Measurements from ENCODE around the gene KIAA0319L.

Gene KIAA0319L

GRCh38 chr1:35441926-35442579, 115.2 kb downstream of the KIAA0319L start:
- no peak for DNase-seq

DNA sequence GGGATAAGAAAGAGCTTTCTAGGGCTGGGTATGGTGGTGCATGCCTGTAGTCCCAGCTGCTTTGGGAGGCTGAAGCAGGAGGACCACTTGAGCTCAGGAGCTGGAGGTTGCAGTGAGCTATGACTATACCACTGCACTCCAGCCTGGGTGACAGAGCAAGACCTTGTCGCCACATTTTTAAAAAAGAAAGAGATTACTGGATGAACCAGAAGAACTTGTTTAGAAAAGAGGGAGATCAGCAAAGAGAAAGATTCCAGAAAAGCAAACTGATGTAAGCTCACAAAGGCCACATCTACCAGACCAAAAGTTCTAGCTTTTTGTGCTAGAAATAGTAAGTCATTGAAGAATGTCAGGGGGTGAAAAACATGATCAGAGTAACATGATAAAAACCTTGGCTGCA, 117.6 kb downstream of the KIAA0319L start:
- no peak for DNase-seq

DNA sequence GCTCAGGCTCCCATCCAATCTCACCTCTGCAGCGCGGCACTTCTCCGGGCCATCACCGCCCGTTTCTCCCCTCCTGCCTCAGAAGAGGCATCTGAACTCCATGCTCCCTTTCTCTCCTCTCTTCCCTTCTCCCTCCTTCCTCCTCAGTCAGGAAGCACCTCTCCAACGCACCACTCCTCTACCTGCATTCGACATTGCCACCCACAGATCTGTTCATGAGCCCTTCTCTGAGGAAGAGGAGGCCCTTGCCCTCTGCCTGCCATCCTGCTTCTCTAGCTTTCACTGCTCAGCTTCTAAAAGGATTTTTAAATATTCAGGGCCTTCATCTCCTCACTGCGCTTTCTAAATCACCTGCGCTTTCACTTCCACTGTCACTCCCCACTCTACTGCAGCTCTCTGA, 120.0 kb downstream of the KIAA0319L start:
- DNase-seq: no peak

GRCh38 chr1:35436078-35436477, 121.1 kb downstream of the KIAA0319L start:
- DNase-seq: no peak

DNA sequence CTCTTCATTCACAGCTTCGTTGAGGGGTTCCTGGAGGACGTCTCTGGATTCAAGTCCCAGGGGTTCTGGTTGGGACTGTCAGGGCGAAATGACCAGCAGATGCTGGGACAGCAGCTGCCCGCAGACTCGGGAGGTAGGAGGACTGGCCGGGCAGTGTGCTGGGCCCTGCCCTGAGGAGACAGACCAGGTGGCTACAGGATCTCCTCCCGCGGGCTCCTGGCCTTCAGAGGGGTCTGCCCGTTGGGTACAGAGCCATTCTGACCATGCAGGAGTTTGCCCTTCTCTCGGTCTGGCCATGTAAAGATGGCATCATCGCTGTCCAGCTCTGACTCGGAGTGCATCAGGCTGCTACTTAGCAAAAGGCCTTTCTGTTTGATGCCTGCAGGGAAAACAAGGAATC, 122.5 kb downstream of the KIAA0319L start:
- no peak for DNase-seq

- no peak for DNase-seq
Measured at GRCh38 chr1:35433714-35434113, 123.5 kb downstream of the KIAA0319L start.

DNA sequence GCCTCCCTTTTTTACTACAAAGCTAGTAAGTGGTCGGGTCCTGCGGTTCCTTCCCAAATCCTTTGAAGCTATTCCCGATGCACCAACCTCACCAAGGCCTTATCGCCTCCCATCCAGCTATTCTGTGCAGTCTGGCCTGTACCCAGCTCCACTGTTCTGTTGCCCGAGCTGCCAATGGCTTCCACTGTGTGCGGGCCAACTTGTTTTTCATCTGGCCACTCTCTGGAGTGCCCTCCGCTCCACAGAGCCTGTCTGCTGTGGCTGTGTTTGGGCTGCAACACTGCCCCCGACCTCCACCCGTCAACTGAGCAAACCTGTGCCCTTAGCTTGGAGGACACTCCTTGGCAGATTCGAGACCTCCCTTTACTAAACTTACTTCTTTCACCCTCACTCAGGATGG, 125.0 kb downstream of the KIAA0319L start:
- no peak for DNase-seq

GRCh38 chr1:35431173-35431599, 126.0 kb downstream of the KIAA0319L start:
- no peak for DNase-seq

- DNase-seq: no peak
Measured at GRCh38 chr1:35430762-35431161, 126.4 kb downstream of the KIAA0319L start.

DNA sequence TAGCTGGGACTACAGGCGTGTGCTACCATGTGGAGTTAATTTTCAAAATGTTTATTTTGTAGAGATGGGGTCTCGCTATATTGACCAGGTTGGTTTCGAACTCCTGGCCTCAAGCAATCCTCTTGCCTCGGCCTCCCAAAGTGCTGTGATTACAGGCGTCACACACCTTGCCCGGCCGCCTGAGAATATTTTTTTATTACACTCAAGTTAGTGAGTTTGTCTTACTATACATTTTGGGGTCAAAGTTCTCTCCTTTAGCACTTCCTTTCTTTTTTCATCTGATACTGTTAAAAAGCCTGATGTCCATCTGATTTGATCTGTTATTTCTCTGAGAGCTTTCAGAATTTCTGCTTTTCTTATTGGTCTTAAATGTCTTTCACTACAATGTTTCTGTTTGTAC, 128.8 kb downstream of the KIAA0319L start:
- DNase-seq: no peak

DNA sequence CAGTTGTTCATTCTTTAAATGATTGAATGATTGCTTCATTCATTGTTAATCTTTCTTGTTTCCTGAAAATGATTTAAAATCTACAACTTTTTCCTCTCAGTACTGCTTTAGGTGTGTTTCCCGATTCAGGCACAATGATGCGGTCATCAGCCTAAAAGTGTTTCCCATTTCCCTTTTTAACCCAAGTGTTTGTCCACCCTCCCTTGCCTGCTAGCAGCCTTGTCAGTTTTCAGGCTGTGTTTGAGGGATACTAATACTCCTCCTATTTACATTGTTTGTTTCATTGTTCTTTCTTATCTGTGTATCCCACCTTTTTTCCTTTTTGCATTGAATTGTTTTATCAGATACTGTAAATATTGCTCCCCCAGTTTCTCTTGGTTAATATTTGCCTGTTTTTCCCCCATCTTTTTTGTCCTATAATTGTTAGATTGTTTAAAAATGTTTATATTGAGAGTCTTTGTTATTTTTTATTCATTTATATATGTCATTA, 131.1 kb downstream of the KIAA0319L start:
- DNase-seq: no peak

DNA sequence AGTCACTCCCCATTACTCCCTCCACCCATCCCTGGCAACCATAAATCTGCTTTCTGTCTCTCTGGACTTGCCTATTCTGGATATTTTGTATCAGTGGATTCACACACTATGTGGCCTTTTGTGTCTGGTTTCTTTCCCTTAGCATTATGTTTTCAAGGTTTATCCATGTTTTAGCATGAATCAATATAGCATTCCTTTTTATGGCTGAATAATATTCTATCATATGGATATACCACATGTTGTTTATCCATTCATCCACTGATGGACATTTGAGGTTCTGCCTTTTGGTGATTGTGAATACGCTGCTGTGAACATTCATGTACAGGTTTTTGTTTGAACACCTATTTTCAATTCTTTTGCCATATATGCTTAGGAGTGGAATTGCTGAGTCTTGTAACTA, 148.3 kb downstream of the KIAA0319L start:
- no peak for DNase-seq

GRCh38 chr1:35407743-35408142, 149.5 kb downstream of the KIAA0319L start:
- DNase-seq: no peak

- no peak for DNase-seq
Measured at GRCh38 chr1:35406103-35406502, 151.1 kb downstream of the KIAA0319L start.

DNA sequence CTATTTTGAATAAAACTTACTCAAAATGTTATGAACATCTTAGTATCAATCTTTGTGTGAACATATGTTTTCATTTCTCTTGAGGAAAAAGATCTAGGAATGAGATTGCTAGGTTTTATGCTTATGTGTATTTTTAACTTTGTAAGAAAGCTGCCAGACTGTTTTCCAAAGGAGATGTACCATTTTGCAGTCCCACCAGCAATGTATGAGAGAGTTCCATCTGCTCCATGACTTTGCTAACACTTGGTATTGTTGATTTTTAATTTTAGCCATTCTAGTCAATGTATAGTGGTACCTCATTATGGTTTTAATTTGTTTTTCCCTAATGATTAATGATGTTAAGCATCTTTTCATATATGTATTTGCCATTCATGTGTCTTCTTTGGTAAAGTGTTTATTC, 156.2 kb downstream of the KIAA0319L start:
- no peak for DNase-seq

GRCh38 chr1:35398739-35399138, 158.5 kb downstream of the KIAA0319L start:
- no peak for DNase-seq

DNA sequence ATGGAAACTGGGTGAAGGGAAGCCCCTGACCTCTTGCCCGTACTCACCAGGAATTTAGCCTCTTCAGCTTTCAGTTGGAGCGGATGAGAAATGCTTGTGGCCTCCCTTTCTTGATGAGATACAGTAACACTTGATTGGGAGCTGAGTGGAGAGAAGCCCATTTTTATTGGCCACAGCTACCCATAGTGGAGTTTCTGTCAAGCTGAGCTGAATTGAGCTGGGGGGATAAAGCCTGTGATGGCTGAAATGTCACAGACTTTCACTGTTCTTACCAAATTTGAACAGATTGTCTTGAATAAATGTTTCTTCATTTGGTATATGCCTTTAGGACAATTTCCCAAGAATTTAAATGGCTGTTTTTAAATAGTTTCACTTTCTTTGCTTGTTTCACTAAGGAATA, 162.8 kb downstream of the KIAA0319L start:
- DNase-seq: no peak

- DNase-seq: no peak
Measured at GRCh38 chr1:35390600-35391494, 166.4 kb downstream of the KIAA0319L start.

DNA sequence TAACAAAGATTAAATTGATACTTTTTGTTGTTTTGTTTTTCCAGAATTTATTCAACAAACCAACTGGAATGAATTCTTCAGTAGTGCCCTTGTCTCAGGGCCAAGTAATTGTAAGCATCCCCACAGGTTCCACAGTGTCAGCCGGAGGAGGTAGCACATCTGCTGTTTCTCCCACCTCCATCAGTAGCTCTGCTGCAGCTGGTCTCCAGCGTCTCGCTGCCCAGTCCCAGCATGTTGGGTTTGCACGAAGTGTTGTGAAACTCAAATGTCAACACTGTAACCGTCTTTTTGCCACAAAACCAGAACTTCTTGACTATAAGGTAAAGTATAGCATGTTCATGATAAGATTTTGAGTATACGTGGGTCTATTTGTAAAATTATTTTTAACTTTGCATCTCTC, 170.2 kb downstream of the KIAA0319L start:
- DNase-seq: no peak

- no peak for DNase-seq
Measured at GRCh38 chr1:35386290-35386689, 170.9 kb downstream of the KIAA0319L start.
